ENCODE results near the gene MAGI3.
"Not testable (repeated sequence)": the region's sequence is repeated elsewhere in the genome, so short reads cannot be mapped to it uniquely, and the experiment has no call there.

- TF ChIP-seq EZH2phosphoT487 (IDR thresholded peaks at IDR 0.05; ENCODE audit: borderline replicate concordance); CTCF (conservative IDR thresholded peaks at IDR 0.05; ENCODE audit: low read length): not testable (repeated sequence)
These were observed 94.8 kb downstream of the MAGI3 start for GRCh38 chr1:113485131-113485530.

Data from Loucy (cell line).